Measurements from ENCODE around the gene PIP4K2C.
"Not testable (repeated sequence)": the region's sequence is repeated elsewhere in the genome, so short reads cannot be mapped to it uniquely, and the experiment has no call there.

PIP4K2C gene

DNA sequence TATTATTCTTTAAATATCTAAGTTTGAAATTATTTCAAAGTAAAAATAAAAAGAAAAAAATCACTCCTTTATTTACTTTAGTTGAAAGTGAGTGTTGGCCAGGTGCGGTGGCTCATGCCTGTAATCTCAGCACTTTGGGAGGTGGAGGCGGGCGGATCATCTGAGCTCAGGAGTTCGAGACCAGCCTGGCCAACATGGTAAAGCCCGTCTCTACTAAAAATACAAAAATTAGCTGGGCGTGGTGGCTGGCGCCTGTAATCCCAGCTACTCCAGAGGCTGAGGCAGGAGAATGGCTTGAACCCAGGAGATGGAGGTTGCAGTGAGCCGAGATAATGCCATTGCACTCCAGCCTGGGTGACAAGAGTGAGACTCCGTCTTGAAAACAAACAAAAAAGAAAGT is 45.7 kb downstream of the PIP4K2C start:
- not testable (repeated sequence) for DNase-seq (ENCODE audit: low spot score)

DNA sequence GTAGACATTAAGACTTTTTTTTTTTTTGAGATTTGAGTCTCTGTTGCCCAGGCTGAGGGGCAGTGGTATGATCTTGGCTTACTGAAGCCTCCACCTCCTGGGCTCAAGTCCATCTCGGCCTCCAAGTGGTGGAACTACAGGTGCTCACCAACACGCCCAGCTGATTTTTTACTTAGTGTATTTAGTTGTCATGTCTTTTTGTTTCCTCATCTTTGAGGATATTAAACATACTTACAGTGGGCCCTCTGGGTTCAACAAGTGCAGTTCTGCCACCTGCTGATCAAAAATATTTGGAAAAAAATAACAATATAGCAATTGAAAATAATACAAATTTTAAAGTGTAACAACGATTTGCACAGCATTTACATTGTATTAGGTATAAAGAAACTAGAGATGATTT is 46.4 kb downstream of the PIP4K2C start:
- no peak for DNase-seq (ENCODE audit: low spot score)

DNA sequence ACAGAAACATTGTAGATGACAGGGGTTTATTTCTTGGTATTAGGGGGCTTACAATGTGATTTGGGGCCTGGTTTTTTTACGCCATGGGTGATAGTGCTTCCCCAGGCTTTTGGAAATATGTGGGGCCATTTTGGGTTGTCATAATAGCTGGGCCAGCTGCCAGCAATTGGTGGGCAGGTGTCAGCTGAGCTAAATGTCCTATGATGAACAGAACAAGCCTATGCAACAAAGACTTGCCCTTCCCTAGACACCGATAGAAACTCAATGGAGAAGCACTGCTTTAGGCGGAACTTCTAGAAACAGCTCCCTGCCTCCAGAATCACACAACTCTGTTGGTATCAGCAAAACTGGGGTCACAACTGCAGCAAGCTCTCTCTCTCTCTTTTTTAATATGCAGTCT is 47.1 kb downstream of the PIP4K2C start:
- no peak for DNase-seq (ENCODE audit: low spot score)

- no peak for DNase-seq (ENCODE audit: low spot score)
Observed at GRCh38 chr12:57640175-57641042, 49.4 kb downstream of the PIP4K2C start.

DNA sequence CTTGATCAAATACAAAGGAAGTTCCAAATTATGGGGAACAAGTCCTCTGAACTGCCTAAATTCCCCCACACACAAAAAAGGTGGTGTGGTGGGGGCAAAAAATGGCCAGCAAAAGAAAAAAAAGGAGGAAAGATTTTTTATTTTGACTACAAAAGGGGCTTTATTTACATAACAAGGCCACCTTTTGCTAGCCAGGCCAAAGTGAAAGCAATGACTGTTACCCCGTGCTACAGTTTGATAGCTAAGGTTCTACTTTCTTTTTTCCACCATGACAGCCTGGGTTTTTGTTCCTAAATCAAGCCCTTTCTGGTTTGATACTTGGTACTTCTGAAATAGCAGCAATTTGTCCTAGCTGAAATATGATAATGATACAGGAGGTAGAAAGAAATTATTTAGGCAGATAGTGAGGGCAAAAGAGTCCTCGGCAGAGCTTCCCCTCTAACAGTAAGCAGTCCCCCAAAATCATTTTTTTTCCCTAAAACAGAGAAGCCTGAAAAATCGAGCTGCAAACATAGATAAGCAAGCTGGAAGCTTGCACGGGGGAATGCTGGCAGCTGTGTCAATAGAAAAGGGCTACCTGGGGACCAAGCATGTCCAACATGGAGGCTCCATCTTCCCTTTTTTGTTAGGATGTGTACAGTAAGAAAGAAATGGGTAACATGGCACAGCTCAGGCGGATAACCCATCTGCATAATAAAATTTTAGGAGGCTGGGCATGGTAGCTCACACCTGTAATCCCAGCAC is 50.9 kb downstream of the PIP4K2C start:
- no peak for DNase-seq (ENCODE audit: low spot score)

DNA sequence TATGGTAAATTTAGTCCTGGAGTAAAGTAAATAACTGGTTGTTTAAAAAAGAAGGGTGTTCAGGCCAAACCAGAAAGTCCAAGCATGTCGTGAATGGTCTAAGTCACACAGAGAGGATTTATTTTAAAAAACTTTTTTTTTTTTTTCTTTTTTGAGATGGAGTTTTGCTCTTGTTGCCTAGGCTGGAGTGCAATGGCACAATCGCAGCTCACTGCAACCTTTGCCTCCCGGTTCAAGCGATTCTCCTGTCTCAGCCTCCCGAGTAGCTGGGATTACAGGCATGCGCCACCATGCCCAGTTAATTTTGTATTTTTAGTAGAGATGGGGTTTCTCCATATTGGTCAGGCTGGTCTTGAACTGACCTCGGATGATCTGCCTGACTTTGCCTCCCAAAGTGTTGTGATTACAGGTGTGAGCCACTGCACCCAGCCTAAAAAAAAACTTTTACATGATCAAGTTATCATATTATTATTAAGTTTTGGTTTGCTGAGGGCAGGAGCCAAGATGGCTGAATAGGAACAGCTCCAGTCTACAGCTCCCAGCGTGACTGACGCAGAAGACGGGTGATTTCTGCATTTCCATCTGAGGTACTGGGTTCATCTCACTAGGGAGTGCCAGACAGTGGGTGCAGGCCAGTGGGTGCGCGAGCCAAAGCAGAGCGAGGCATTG is 55.1 kb downstream of the PIP4K2C start:
- not testable (repeated sequence) for DNase-seq (ENCODE audit: low spot score)

DNA sequence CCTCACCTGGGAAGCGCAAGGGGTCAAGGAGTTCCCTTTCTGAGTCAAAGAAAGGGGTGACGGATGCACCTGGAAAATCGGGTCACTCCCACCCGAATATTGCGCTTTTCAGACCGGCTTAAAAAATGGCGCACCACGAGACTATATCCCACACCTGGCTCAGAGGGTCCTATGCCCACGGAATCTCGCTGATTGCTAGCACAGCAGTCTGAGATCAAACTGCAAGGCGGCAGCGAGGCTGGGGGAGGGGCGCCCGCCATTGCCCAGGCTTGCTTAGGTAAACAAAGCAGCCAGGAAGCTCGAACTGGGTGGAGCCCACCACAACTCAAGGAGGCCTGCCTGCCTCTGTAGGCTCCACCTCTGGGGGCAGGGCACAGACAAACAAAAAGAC is 55.7 kb downstream of the PIP4K2C start:
- DNase-seq (ENCODE audit: low spot score): not testable (repeated sequence)

Measured in hematopoietic multipotent progenitor cell treated with erythropoietin and hydrocortisone succinate and interleukin-3 and kit ligand, for 17 days (in vitro differentiated cells).